HG03575 (cell line): Measurements from ENCODE around the gene SPATA12.
"Not testable (repeated sequence)": the region's sequence is repeated elsewhere in the genome, so short reads cannot be mapped to it uniquely, and the experiment has no call there.

ENCODE experiments used
- ATAC-seq: cut with Tn5 transposase; IDR thresholded peaks from one replicate; pipeline ENCODE4 v1.9.1; 2021; ENCODE audit not compliant: unreplicated experiment, insufficient number of reproducible peaks, low FRiP score; ENCODE audit errors: extremely low read depth

Gene SPATA12

DNA sequence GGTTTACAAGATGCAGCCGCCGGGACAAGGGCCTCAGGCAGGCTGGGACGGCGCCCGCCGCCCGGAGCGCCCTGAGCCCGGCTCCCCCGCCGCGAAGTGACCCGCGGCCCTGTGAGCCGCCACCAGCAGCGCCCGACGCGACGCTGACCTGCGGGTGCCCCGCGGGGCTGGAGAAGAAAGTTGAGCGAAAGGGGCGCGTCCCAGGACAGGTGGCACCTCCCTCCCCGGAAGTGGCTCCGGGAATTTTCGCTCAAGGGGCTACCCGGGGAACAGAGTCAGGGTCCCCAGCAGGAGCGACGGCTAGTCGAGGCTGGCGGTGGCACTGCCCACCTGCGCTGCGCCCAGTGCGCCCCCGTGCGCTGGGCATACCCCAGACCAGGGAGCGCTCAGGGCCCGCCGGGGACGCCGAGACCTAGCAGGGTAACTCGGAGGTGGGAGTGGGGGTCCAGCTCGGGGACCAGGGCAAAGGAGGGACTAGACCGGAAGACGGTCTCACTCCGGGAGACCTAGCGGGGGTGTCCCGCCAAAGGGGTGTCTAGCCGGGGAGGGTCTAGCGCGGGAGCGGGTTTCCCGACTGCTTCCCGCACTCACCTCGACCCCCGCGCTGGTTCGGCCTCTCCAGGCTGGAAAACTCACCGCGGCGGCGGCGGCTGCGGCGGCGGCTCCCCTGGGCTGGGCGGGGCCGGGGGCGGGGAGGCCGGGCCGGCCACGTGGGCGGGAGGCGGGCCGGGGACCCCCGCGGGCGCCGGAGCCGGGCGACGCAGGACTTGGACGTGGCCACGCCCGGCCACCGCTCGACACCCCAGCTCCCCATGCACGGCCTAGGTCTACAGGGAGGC, 18.4 kb downstream of the SPATA12 start:
- no peak for ATAC-seq

DNA sequence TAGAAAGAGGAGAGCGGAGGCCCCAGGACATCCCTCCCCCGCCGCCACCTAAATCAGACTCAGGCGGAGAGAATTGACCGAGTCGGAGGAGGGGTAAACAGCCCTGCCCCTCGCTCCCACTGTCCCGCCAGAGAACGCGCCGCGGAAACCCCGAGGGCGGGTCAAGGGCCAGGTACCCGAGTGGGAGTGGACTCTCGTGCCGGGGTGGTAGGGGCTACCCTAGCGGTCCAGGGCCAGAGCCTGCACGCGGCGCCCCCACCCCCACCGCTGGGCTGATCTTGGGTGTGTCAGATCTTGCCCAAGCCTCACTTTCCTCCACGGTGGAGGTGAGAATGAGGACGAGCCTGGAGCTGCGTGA, 19.0 kb downstream of the SPATA12 start:
- no peak for ATAC-seq

DNA sequence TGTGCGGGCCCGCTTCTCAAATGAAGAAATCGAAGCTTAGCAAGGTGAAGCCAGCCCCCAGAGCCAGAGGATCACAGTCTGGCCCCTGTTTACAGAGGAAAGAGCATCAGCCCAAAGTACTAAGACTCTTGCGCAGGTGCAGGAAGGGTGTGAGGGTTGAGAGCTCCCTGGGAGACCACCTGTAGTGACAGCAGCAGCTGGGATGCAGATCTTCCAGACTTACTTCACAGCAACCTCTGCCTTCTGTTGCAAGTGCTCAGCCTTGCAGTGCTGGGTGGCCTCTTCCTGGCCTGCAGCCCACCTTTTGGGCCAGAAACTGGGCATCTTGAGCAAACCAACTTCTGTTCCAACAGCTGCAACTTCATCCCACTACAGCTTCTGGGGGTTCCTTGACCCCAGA, 19.7 kb downstream of the SPATA12 start:
- no peak for ATAC-seq

DNA sequence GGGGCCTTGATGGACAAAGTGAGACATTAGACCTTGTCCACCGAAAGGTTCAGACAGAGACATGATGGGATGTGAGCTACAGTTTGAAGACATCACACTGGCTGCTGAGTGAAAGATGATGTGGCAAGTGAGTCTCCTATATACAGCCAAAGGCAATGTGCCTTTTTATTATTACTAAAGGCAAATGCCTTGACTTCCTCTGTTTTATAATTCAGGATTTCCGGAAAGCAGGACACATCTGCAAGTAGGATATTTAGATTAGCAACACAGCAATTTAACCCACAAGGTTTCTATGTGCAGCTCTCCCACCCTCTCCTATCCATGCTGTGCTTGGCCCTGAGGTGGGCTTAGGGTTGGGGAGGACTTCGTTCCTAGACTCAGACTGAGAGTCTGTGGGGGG, 20.7 kb downstream of the SPATA12 start:
- no peak for ATAC-seq

DNA sequence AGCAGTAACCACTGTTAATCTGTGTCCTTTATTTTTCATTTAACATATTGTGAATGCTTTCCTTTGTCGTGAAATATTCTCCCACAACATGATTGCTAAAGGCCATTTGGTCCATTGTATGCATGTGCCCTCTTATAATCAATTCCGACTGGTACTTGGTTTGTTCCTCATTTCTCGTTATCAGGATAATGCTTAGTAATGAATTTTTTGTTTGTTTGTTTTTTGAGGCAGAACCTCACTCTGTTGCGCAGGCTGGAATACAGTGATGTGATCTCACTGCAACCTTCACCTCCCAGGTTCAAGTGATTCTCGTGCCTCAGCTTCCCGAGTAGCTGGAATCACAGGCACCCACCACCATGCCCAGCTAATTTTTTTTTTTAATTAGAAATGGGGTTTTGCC, 22.0 kb downstream of the SPATA12 start:
- ATAC-seq, result no peak

DNA sequence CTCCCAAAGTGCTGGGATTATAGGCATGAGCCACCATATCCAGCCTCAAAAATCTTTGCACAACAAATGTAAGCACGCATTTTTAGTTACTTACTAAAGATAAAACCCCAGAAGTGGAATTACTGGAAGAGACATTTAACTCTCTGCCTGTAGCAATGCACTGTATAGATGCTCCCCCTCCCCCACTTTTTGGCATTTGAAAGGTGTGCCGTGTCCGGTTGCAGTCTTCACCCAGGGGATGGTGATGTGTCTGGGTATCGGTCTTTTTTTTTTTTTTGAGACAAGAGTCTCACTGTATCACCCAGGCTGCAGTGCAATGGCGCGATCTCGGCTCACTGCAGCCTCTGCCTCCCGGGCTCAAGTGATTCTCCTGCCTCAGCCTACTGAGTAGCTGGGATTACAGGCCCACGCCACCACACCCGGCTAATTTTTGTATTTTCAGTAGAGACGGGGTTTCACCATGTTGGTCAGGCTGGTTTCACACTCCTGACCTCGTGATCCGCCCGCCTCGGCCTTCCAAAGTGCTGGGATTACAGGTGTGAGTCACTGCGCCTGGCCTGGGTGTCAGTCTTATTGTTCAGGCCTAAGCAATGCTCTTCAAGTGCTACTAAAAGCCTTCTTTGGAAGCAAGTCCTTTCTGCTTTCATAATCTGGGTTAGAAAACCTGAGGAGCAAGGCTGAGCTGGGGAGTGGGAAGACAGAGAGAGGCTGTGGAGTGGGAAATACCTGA, 23.0 kb downstream of the SPATA12 start:
- ATAC-seq, result not testable (repeated sequence)

DNA sequence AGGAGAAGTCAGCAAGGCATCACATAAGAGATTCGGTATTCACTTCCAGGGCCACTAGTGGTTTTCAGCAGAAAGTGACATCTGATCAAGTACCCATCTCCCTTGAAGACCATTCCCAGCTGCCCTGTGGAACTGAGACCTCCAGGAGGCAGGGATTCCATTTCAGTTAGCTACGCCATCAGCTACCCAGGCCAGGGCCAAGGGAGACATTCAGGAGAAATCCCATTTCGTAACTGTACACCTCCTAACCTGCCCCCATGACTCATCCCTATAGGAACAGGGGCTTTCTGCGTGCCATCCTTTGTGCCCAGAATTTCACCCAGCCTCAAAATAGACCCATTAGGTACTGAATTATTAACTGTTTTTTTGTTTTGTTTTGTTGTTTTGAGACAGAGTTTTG, 24.7 kb downstream of the SPATA12 start:
- no peak for ATAC-seq

DNA sequence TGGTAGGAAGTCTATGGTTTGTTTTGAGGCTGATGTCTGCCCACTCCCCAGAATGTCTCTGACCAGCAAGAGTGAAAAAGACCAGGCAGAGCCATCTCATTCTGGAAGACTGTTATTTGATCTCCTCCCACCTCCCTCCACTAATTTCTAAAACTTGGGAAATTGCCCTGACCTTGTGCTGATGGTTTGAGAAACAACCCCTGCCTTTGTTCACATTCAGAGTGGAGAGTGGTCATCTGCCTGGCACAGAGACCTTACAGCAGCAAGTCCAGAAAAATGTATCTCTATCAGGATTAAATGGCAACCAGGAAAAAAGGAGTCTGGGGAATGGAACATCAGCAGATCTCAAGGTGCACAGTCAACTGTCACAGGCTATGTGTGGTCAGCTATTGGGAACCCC, 25.7 kb downstream of the SPATA12 start:
- no peak for ATAC-seq

DNA sequence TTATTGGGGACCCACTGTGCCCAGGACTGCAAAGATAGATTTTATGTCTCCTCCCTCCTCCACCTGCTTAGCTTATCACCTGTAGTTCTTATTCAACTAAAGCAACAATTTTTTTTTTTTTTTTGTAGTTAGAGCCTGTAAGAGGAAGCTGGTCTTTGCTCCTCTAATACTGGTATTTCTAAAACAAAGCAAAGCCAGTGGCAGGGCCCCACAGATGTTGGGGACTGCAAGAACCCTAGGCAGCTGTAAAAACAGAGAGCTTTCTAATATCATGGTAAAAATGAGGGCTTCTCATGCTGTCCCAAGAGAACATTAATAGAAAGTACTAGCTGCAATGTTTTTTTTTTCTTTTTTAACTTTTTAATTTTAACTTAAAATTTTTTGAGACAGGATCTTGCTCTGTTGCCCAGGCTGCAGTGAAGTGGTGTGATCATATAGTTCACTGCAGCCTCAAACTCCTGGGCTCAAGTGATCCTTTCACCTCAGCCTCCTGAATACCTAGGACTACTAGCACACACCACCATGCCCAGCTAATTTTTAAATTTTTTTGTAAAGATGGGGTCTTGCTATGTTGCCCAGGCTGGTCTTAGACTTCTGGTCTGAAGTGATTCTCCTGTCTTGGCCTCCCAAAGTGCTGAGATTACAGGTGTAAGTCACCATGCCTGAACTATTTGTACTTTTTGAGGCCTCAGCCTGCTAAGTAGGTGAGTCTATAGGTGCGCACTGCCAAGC, 27.1 kb downstream of the SPATA12 start:
- ATAC-seq, result no peak

DNA sequence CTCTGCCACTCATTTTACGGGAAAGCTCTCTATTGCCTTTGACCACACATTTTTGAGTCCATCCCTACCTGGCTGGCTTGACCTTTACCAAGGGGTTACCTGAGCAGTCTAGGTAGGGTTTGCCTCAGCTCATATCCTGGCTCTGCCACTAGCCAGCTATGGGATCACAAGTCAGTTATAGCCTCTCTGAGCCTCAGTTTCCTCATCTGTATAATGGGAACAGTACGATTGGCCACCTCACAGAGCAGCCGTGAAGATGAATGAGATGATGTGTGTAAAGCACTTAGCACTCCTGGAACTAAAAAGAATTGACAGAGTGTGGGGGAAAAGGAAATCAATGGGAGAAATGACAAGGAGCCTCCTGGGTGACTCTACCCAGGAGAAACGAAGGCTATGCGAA, 28.0 kb downstream of the SPATA12 start:
- no peak for ATAC-seq

DNA sequence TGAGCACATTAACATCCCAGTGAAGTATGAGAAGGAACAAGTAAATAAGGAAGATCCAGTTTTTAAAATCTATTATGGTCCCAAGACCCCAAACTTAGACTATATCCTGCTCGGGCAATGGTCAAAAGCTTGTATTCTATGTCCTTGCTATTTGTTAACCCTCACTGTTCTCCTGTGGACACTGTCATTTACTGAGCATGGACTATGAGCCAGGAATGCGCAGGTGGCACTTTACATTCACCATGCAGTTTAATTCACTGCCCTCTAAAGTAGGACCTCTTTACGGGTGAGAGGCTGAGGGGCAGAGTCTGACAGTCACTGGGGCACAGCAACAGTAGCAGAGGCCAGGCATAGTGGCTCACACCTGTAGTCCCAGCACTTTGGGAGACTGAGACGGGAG, 28.6 kb downstream of the SPATA12 start:
- ATAC-seq, result no peak

DNA sequence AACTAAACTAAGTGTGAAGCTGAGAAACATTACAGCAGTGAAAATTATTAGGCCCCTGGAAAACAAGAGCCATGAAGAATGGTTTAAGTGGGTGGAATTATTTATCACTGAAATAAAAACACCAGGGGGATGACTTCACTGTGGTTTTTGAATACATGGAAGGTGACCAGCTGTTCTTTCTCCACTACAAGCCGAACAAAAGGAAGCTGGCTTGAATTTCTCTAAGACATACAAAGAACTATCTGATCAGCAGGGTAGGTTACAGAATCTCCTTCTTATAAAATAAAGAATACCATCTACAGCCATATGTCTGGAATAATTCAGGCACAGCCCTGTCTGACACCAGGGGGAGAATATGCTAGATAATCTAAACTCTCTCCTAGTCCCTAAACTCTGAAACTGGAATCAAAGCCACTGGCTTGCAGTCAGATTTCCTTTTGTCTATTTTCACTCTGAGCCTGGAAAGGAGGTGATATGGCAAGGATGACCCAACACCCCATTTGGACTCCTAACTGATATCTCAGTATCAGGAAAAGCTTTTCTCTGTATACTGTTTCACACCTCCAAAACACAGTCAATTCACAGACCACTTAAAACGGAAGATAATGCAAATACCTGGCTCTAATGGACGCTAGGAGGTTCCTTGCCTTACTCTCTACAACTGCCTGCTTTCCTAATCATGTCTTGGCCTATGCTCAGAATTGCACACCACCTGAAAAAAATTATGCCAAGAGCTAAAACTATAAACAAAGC, 31.2 kb downstream of the SPATA12 start:
- ATAC-seq, result no peak

DNA sequence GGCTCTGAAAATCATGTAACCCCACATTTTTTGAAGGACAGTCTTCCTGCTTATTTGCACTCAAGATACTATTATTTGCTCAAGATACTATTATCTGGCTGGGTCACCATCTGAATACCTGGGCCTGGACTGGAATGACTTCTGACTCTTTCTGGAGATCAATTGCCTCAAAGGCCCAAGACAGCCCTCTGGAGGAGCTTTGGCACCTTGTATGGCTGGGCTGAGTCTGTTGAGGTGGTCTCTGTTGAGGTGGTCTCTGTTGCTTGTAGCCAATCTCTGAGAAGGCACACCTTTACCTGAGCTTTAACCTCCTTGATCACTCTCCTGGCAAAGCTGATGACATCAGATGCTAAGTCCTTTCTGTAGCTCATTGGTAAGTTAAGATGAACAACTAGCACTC, 33.0 kb downstream of the SPATA12 start:
- ATAC-seq, result no peak

DNA sequence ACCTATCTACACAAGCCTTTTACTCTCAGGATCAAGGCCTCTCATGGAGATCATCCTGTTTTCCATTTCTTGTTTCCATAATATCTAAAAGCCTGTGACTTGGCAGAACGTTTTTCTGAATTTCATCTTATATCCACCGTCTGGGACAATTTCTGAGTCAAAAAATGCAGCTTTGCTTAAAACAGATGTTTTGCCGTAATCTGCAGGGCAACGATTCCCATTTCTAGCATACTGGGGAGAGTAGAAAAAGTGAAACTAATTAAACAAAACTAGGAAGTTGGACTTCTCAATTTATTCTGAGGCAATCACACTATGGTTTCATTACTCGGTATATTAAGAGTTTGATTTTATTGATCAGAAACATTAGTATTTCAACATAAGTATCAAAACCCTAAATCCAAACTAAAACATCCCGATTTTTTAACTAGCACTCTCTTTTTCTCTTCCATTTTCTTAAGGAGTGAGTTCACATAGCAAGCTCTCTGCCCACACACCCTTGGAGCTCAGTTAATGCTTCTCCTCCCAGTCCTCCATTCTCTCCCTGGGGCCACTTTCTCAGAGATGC, 33.6 kb downstream of the SPATA12 start:
- no peak for ATAC-seq

DNA sequence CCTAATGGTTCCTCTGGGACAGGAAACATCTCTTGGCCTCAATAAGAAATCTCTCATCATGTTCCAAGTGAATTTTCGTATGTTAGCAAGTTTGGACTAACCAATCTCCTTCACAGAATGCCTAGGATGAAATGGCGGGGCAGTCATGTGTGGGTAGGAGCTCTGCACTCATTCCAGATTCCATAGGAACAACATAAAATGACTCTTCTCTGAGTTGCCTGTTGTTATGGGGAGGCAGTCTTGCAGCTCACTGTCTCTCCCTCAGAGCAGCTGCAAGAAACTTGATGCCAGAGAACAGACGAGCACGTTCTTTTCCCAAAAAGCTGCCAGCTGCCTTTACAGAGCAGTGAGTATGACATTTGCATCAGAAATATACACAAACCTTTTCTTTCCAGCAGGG, 34.1 kb downstream of the SPATA12 start:
- no peak for ATAC-seq

DNA sequence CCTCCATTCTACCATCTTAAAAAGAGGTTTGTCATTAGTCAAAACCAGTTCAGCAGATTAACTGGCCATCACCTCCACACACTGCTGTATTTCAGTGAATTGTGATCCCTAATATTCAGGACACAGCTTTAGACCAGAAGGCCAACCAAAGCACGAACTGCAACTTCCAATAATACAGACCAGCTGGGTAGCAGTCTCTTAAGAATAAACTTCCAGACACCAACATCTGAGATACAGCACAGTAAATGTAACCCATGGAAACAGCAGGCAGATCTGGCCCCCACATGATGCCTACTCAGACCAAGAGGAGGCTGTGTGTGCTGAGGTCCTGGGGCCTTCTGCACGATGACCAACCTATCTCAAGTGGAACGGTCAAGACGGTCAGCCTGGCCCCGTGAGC, 34.9 kb downstream of the SPATA12 start:
- ATAC-seq, result no peak

DNA sequence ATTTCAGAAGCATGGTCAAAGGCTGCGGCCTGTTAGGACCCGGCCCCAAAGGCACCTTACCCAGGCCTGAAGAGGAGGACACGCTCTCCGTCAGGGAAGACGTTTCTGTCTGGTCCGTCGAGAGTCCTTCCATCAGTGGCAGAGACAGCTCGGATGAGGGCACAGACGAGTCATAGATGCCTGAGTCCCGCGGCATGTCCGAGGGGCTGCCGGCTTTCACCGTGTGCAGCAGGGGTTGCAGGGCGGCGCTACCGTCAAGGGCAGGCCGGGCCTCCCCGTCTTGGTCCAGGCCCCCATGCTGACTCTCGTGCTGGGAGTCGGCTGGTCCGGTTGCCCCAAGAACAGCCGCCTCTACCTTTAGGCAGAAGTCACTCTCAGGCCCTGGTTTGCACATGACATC, 37.1 kb downstream of the SPATA12 start:
- ATAC-seq, result no peak

DNA sequence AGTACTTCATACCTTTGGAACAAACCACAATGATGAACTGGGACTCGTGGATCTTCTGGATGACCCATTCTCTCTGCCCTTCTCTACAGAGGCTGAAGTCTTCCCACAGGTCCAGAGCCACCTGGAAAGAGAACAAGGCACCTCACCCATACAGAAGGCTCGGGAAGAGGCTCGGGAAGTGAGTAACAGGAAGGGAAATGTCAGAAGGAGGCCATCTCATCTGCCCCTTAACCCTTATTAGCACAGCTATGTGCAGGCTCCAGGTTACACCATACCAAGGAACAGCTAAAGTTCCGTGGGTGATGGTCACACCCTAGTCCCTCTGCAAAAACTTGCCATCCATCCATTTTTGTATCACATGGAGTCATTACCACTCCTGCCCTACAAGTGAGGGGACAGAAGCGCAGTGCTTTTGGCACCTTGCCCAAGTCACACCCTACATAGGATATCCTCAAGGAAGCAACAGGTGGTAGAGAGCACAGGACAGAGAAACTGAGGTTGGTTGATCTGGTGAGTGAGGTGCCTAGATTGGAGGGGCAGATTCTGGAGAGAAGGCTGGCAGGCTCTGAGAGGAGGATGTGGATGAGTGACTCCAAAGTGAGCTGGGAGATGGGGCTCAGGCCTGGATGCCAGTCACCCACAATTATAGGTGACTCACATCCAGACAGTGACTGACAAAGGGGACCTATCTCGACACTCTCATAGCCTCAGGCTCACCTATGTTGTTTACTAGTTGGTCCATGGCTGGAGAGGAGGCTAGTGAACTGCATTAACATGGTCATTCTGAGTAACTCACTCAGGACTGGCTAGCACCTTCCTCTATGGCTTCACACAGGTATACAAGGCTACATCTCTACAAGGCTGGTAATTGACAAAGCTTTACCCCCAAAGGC, 38.2 kb downstream of the SPATA12 start:
- no peak for ATAC-seq
